ENCODE measurements around the gene PRPH2.
A peak's percentile ranks its signal among the peaks of the same experiment; 100 is the strongest.
"Not testable (repeated sequence)": the region's sequence is repeated elsewhere in the genome, so short reads cannot be mapped to it uniquely, and the experiment has no call there.

PRPH2 gene

GRCh38 chr6:42742116-42742894 lies 19.9 kb upstream of the PRPH2 start:
- DNase-seq = no peak

GRCh38 chr6:42740725-42741124 lies 18.3 kb upstream of the PRPH2 start:
- DNase-seq = no peak

GRCh38 chr6:42735976-42736375 lies 13.6 kb upstream of the PRPH2 start:
- no peak for DNase-seq

GRCh38 chr6:42733867-42734481 lies 11.6 kb upstream of the PRPH2 start:
- DNase-seq = not testable (repeated sequence)

- DNase-seq = no peak
Measured at GRCh38 chr6:42729731-42730130, 7.3 kb upstream of the PRPH2 start.

GRCh38 chr6:42727627-42728026 lies 5.2 kb upstream of the PRPH2 start:
- peak; percentile 32 for DNase-seq

- DNase-seq = peak; percentile 62
Measured at GRCh38 chr6:42727087-42727611, 4.8 kb upstream of the PRPH2 start.

- peak; percentile 69 for DNase-seq
Measured at GRCh38 chr6:42726485-42727086, 4.2 kb upstream of the PRPH2 start.

GRCh38 chr6:42726026-42726425 lies 3.6 kb upstream of the PRPH2 start:
- no peak for DNase-seq

GRCh38 chr6:42724825-42725224 lies 2.4 kb upstream of the PRPH2 start:
- DNase-seq = no peak

GRCh38 chr6:42720739-42721138 lies 1.7 kb downstream of the PRPH2 start:
- no peak for DNase-seq

- DNase-seq = no peak
Measured at GRCh38 chr6:42715871-42716270, 6.5 kb downstream of the PRPH2 start.

GRCh38 chr6:42714098-42714761 lies 8.2 kb downstream of the PRPH2 start:
- no peak for DNase-seq

GRCh38 chr6:42711930-42712329 lies 10.5 kb downstream of the PRPH2 start:
- DNase-seq = no peak

- peak; percentile 23 for DNase-seq
Measured at GRCh38 chr6:42710316-42710715, 12.1 kb downstream of the PRPH2 start.

- no peak for DNase-seq
Measured at GRCh38 chr6:42709871-42710270, 12.5 kb downstream of the PRPH2 start.

GRCh38 chr6:42708096-42708495 lies 14.3 kb downstream of the PRPH2 start:
- DNase-seq = no peak

GRCh38 chr6:42707595-42707994 lies 14.8 kb downstream of the PRPH2 start:
- no peak for DNase-seq

GRCh38 chr6:42704937-42705374 lies 17.4 kb downstream of the PRPH2 start:
- no peak for DNase-seq

- DNase-seq = peak; percentile 83
Measured at GRCh38 chr6:42704251-42704936, 18.0 kb downstream of the PRPH2 start.

GRCh38 chr6:42702786-42703185 lies 19.6 kb downstream of the PRPH2 start:
- DNase-seq = not testable (repeated sequence)

- DNase-seq = no peak
Measured at GRCh38 chr6:42702200-42702599, 20.2 kb downstream of the PRPH2 start.

- no peak for DNase-seq
Measured at GRCh38 chr6:42698217-42698616, 24.2 kb downstream of the PRPH2 start.
